8988T (cell line): ENCODE data around the gene EPOP.
"Not testable (repeated sequence)": the region's sequence is repeated elsewhere in the genome, so short reads cannot be mapped to it uniquely, and the experiment has no call there.

ENCODE experiments used
- DNase-seq: peaks from one replicate; pipeline ENCODE4 v3.0.0; 2011

Gene EPOP

GRCh38 chr17:38636054-38636453 lies 38.7 kb downstream of the EPOP start:
- no peak for DNase-seq

GRCh38 chr17:38632334-38632733 lies 42.4 kb downstream of the EPOP start:
- no peak for DNase-seq

GRCh38 chr17:38628441-38628840 lies 46.3 kb downstream of the EPOP start:
- DNase-seq = no peak

- no peak for DNase-seq
Observed at GRCh38 chr17:38627957-38628356, 46.8 kb downstream of the EPOP start.

- DNase-seq = not testable (repeated sequence)
Observed at GRCh38 chr17:38626606-38627226, 48.0 kb downstream of the EPOP start.

GRCh38 chr17:38625482-38625881 lies 49.3 kb downstream of the EPOP start:
- DNase-seq = no peak

GRCh38 chr17:38624782-38625355 lies 49.9 kb downstream of the EPOP start:
- not testable (repeated sequence) for DNase-seq
